Activated CD8-positive, alpha-beta memory T cell treated with anti-CD3 and anti-CD28 coated beads for 24 hours (primary cell): ENCODE measurements around the gene RTF2.
A peak's percentile ranks its signal among the peaks of the same experiment; 100 is the strongest.

Source experiments
- DNase-seq: peaks from one replicate; pipeline ENCODE4 v3.0.0-alpha.2; 2020

RTF2 gene

DNA sequence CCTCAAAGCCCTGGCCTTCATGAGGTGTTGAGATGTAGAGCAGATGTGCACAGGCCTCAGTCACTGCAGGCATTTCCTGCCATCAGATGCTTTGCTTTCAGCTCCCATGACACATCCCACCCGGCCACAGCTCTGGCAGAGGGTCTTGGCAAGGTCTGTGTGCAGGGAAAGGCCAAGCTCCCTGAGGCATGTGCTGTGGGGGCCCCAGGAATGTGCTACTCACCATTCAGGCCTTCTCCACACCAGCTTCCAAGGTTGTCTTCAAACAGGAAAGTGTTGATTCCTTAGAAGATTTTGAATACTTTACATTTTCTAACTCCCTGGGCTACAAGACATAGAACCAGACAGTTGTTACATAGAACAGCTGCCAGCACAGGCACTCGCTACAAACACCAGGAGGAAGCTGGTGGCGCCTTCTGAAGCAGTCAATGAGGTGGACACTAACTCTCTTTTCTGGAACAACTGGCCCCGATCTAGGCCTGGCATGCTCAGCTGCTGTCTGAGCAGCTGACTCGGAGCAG is 28.6 kb upstream of the RTF2 start:
- DNase-seq: peak; percentile 65

DNA sequence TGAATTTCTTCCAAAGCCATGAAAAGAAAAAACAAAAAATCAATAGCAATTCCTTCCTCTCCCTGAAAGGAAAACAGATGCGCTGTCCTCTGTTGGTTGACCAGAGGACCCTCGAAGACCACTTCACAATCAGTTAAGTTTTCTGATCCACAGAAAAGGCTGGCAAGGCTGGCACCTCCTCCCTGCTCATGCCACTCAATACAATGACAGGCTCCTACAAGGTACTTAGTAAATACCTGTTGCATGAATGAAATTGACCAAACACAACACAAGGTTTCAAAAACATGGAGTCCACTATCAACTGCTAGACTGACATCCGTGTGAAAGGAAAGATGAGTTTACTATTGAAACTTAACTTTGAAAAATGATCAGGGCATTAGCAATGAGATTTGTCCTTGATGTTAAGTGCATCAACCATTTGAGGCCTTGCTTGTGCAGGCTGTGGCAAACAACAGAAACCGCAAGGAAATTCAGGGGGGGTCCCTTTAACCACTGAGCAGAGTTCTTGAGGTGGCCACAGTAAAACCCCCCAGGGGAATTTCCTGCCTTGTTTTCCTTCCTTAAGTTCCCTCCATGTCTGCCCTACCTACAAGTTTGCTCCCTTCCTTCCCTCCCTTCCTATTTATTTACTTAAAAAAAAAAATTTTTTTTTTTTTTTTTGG is 27.9 kb upstream of the RTF2 start:
- peak; percentile 72 for DNase-seq

DNA sequence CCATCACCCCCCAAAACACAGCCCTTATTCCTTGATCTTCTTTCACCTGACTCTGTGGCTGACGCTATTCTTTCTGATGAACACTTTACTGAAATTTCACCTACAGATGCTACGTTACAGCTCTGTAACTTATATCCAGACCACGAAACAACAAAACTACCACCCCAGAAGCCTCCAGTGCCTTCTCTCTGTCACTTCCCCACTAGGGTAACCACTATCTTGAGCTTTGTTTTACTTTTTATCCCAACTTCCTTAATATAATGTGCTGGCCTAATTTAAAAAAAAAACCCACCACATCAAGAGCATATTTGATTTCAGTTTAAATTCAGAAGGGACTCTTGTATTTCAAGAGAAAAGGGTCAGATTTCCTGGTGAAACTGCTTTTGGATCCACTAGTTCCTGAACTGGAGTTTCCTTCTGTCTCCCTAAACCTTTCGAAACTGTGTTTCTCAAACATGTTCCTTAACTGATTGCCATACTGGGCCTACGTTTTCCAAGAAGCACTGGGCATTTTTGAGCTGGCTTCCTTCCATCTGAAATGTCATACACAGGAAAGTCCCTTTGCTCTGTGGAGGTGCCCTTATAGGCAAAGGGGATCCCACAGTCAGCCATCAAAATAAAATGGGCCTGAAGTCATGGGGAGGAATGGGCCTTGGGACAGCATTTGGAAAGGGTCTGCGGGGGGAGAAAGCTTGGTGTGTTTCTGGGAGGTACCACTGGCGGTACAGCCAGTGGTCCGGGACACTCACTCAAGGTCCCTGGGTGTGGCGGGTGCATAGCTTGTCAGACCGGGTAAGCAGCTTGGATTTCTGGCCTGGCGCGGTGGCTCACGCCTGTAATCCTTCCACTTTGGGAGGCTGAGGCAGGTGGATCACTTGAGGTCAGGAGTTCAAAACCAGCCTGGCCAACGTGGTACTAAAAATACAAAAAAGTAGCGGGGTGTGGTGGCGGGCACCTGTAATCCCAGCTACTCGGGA is 25.8 kb upstream of the RTF2 start:
- peak; percentile 55 for DNase-seq

DNA sequence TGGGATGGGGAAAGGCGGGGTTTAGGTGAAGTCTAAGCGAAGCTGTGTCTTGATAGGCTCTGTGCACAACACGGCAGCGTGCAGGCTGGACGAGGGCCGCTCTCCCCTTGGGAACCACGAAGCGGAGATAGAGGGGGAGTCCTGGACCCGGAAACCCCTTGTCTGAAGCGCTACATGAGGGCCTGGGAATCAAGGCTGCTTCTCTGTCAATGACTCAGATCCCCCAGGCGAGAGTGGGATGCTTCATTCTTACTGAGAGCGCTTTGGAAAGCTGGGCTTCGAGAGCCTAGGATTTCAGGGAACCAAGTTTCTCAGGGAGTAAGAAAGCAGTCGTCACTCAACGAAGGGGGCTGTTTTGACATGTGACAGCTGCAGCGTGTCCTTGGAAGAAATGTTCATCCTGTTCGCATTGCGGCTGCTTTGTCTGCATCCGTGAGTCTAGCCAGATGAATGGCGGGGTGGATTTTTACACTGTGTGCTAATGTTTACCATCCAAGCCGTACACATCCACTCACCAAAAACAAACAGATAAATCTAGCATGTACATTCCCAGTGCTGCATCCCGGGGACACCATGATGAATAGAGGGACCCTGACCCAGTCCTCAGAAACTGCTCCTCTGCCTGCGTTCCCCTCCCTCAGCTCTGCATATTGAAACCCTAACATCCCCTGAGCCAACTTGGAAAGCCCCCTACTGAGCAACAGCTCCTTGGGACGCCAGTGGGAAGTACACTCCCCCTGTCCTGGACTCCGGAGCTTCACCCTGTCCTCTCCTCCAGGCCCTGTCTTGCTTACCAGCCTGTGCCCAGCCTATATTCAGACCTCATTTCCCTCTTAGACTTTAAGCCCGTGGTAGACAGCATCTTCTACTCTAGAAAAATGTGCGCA is 24.5 kb upstream of the RTF2 start:
- peak; percentile 53 for DNase-seq

DNA sequence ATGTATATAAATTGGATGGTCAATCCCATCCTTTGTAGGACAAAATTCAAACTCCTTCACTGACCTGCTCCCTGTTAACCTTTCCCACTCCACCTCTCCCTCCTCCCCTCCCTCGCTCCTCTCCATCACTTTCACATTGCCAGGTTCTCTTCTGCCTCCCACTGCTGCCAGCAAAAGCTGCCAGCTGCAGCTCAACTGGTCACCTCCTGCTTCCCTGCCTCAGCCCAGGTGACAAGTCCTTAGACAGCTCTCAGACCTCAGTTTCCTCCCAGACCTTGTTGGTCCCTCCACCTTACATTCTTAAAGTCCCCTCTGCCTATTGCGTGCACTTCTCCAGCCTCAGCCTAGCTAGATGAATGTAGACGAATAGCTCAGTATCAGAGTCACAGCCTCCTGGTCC is 23.3 kb upstream of the RTF2 start:
- peak; percentile 30 for DNase-seq

DNA sequence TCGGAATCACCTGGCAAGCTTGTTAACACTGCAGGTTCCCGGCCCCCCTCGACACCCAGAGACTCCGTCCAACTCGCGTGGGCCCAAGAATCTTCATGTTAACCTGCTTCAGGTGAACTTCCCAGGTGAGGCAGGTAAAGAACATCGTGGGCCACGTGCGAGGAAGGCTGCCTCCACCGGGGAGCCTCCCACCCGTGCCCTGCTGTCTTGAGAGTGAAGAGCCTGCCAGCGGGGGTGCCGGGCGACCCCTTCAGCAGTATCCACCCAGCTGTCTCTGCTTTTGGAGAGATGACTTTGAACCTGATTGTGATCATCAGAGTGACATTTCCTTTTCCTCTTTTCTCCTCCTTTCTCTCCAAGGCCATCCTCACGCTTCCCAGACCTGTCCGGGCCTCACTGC is 22.9 kb upstream of the RTF2 start:
- peak; percentile 52 for DNase-seq

DNA sequence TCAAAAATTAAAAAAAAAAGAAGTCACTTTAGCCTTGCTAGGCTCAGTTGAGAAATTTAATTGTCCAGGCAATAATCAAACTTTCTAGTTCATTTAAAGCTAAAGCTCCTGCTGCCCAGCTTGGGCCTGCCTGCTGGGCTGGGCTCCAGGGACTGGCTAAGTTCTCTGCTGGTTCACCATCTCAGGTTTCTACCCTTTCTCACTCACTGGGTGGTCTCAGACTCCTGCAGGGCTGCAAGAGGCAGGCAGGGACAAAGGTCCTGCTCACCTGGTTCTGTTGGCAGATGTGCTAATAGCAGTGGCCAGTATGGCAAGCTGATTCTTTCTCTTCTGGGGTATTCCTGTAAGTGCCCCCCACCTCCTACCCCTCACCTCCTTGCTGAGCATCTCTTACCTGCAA is 21.2 kb upstream of the RTF2 start:
- DNase-seq: peak; percentile 43

DNA sequence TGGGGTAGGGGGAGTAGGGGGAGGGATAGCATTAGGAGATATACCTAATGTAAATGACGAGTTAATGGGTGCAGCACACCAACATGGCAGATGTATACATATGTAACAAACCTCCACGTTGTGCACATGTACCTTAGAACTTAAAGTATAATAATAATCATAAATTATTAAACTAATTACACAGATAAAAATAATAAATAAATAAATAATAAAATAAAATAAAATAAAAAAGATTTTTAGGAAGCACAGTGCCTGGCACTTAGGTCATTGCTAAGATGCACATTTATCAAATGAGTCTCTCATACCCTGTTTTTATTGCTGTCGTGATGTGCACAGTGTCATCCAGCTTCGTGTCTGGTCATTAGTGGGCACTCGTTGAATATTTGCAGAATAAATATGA is 19.0 kb upstream of the RTF2 start:
- no peak for DNase-seq

DNA sequence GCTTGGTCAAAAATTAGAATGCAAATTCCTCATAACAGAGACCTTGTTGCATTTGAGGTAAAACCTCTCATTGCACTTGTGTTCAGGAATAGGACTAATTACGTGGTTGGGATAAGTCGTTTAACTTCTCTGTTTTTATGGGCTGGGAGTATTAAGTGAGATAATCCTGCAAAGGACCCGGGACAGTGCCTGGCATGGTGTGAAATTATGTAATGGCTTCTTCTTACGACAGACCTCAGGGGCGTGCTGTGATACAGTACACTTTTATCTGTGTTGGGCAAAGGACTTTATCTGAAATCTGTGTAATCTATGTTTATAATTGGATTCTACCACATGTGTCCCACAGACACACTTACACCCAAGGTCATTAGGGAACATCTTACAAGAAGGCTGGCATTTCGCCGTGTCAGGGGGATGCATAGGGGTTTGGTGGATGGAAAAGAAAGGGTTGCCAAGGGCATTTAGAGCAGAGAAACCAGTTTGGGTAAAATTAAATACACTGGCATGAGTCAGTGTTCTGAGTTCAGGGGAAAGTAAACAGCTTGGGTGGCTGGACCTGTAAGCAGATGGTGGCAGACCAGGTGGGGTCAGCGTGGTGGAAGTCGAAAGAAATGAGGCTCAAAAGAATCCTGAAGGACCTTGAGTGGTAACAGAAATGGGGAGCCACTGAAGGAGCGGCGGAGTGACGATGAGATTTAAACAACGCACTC is 17.2 kb upstream of the RTF2 start:
- DNase-seq: peak; percentile 21

DNA sequence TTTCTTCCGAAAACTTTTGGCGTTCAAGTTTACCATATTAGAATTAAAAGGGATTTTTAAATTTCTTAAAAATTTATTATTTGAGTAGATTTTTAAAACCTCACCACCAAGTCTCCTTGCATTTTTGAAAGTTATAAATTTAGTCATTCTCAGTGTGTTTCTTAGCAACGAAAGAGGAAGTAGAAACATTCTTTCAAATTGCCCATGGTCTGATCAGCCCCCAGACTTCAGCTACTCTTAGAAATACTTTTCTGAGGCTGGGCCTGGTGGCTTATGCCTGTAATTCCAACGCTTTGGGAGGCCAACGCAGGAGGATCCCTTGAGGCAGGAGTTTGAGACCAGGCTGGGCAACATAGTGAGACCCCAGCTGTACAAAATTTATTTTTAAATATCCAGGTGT is 15.1 kb upstream of the RTF2 start:
- DNase-seq: no peak

DNA sequence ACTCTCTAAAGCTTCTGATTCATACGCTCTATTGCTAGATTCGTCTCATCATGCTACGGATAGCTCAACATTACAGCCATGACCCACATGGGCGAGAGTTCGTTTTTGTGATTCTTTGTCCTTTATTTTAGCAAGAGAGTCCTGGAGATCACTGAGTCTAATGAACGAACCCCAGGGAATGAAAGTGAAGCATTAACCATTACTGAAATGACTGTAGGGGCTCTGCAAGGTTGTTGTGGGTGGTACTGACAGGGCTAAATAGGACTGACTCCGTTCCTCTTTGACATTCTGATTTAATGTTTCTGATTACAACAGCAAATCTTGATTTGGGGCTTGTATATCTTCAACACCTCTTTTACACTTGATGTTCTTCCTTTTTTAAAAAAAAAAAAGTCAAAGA is 13.7 kb upstream of the RTF2 start:
- DNase-seq: no peak

DNA sequence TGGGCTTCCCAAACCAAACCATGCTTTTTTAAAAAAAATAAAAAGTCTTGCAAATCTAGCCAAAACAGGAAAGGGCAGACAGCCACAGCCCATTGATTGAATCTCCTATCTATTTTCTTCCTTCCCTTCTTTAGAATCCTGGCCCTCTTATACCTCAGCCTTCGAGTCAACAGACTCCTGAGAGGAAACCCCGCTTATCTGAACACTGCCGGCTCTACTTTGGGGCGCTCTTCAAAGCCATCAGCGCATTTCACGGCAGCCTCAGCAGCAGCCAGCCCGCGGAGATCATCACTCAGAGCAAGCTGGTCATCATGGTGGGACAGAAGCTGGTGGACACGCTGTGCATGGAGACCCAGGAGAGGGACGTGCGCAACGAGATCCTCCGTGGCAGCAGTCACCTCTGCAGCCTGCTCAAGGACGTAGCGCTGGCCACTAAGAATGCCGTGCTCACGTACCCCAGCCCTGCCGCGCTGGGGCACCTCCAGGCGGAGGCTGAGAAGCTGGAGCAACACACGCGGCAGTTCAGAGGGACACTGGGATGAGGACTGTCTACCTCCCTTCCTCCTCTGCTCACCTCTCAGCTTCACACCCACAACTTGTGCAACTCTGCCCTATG is 10.1 kb upstream of the RTF2 start:
- DNase-seq: no peak

DNA sequence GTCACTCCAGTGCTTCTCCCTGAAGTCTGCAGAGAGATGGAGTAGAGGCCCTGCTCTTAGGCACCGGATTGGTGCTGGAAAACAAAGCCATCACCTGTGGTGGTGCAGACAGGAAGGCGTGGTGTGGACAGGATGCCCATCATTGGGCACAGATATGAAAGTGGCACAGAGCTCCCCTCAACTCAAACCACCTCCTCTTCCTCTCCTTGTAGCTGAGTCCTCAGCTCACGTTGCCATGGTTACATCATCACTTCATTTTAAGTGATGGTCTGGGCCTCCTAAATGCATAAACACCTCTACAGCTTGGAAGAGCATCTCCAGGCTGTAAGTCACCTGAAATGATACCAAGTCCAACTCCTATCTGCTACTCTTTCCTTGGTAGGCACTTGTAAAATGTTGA is 8.0 kb upstream of the RTF2 start:
- DNase-seq: no peak

DNA sequence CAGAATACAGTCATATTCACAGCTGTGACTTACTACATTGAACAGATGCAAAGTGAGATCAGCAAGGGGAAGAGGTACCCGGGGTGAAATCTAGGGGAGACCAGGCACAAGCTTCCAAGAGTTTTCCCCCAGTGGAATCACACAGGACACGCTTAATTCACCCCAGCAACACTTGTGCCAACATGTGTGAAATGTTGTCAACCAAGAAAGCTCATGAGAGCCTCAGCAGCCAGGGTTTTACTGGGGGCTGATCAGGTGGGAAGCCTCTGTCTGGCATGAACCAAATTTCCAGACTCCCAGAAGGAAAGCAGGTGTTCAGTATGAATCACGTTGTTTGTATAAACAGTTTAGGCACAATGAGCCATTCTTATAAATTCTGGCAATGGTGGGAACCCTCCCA is 6.9 kb upstream of the RTF2 start:
- DNase-seq: no peak

DNA sequence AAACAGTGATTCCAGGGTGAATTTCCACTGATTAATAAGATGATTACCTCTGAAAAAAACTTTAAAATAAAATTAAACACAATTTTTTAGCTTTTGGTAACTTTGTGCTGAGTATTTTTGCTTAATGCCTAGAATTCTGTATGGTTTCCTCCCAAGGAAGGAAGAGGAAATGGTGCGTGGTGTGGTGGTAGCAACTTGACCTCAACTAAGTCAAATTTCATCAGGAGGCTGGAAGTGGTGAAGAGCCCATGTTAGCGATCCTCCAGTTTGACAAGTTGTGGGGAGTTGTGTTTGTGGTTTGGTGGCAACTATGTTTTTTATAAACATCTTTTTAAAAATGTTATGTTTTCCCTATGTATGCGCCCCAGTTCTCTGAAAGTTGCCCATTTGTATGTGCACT is 5.0 kb upstream of the RTF2 start:
- DNase-seq: no peak

DNA sequence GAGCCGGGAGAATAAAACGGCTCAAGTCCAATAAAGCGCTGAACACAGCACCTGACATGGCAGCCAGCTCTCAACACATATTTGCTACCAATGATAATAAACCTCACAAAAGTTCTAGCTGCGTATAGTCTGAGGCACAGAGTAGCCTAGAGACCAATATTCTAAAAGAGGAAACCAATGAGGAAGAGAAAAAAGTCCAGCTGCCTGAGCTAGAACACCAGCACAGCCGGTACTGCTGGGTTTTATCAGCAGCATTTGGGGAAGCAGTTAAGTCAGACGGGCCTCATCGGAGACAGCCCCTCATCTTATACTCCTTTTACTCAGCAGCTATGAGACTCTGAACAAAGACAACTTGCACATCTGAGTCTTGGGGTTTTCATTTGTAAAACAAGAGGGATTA is 2.4 kb upstream of the RTF2 start:
- no peak for DNase-seq

DNA sequence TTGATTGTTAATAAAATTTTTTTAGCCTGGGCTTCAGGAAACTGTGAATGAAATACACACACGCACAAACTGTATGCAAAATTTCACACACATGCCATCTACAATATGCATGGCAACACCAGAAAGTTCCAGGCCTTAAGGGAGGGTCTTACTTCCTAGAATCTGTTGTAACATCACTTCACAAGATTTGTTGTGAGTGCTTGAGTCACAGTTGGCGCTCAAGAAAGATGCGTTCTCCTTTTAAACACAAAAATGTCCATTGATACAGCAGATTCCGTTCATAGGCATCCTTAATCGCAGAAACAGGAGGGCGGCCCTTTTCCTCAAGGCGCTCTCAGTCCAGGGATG is 485 bp upstream of the RTF2 start:
- DNase-seq: no peak

DNA sequence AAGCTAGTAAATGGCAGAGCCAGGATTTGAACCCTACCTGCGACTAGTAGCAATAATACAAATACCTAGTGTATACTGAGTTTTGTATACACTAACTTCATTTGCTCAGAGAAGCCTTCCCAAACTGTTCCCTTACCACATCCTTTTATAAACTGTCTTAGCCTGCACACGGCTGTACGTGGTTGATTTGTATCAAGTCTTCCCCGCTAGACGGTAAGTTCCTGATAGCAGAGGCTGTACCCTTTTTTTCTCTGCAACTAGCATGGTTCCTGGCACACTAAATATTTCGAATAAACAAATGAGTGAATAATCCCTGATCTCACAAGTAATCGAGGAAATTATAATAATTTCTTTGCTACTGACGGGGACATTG is 636 bp downstream of the RTF2 start:
- no peak for DNase-seq

DNA sequence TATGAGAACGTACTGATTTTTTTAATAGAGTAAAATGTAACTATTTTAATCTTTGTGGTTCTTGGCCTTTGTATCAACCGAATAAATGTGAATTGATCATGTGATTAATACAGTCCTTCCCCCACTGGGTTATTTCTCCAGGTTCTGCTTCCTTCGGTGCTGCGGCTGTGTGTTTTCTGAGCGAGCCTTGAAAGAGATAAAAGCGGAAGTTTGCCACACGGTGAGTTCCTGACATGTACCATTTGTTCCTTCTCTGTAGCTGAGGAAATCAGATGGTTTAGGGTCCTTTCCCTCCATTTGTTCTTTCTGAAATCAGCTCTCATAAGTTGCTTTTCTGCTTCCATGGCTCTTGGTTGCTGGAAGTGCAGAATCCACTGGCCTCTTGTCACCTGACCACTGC is 15.5 kb downstream of the RTF2 start:
- no peak for DNase-seq

DNA sequence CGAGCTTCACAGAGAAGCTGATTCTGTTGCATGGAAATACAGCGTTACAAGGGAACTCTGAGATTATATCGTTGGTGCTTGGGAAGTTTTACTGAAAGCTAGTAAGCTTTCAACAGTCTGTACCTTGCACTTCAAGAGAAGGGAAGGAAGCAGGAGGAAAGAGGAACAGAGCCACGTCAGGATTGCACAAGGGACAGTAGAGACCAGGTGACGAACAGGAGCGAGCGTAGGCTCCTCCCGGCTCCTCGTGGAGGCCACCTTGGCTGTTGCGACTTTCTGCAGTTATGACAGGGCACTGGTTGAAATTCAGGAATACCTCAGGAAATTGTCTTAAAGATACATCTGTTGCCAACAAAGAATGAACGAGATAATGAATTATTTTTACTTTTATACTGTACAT is 18.8 kb downstream of the RTF2 start:
- no peak for DNase-seq

DNA sequence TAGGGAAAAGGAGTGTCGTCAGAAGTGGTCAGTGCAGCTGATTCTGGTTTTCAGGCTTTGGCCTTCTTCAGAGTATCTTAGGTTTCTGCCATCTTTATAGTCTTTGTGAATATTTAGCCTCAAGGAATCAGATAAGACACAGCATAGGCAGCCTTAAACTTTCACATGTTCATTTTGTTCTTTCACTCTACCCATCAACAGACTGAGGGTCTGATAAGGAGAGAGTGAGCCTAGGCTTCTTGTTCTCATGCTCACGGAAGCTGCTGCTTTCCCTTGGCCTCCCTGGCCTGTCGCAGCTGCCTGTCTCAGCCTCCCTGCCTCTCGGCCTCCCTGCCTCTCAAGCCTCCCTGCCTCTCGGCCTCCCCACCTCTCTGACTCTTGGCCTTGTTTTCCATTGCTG is 20.1 kb downstream of the RTF2 start:
- no peak for DNase-seq

DNA sequence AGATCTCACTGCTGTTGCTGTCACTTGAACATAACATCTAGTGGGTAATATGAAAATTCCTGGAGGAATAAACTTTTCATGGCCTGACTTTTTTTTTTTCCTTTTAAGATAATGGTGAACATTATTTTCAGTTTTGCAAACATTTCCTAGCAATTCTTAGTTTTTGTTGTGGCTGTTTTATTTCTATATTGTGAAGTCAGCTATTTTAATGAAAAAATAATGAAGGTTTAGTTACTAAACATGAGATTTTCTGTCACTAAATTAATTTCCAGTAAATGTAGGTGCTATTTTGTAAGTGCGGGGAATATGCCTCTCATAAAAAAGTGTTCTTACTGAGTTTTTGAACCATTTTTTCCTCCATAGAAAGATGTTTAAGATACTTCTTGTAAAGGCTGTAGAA is 32.7 kb downstream of the RTF2 start:
- DNase-seq: no peak
